ENCODE measurements around the gene BLOC1S6. TPM values are rescaled to one million over a fixed set of nuclear protein-coding genes. Genes with fewer than 3 reads are reported as not detected.

The BLOC1S6 gene
- total RNA-seq, 2 experiments from 2014 or later: 68.5 TPM

DNA sequence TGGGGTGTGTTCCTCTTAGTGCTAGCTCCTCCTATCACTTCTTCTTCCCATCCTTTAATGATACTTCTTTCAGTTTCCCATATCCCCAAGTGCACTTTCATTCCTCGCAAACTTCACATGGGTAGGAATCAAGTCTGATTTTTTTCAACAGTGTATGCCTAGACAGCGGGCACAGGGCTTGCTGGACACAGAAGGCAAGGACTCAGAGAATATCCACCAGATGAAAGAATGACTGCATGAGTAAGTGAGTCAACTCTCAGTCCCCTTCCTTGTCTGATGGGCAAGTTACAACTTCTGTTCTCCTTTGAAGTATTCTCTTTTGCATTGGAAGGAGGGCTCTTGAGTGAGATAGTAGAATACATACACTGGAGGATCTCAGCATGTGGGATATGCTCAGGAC lies 44.6 kb downstream of the BLOC1S6 start:
- Mint-ChIP-seq H3K9me3 (peaks cover 8% of the 10 kb centered on the region), H3K4me3 (no peak overlapping the region), H3K27me3 (no peaks in the 10 kb centered on the region), H3K36me3 (ENCODE audit: low read depth) (peaks cover 11% of the 10 kb centered on the region), H3K27ac (no peak overlapping the region), H3K4me1 (ENCODE audit: low read depth) (peaks cover 20% of the 10 kb centered on the region)
- POLR2A ChIA-PET: no interaction called here
- Histone ChIP-seq H3K27ac (ENCODE audit: low read depth in 1 of 2, low read length in 2 of 2) (no peak overlapping the region), H3K36me3 (ENCODE audit: insufficient read depth, low read length) (no peaks in the 10 kb centered on the region), H3K4me3 (ENCODE audit: low read length) (no peak overlapping the region), H3K27me3 (ENCODE audit: control insufficient read depth in 1 of 2, insufficient read depth in 2 of 2, low read length in 2 of 2) (no peaks in the 10 kb centered on the region), H3K9me3 (ENCODE audit: control insufficient read depth in 1 of 2, insufficient read depth in 1 of 2, low read length in 2 of 2) (peaks cover 9 to 11% of the 10 kb centered on the region in 2 experiments), H3K4me1 (ENCODE audit: insufficient read depth, low read length) (peaks cover 27% of the 10 kb centered on the region)
- intact Hi-C loops (cut with DNase I, micrococcal nuclease): no loop called here
- CTCF ChIA-PET: no interaction called here
- DNase-seq: no peak
- ATAC-seq (ENCODE audit: poor library complexity): no peak
- TF ChIP-seq, protein P1, sequence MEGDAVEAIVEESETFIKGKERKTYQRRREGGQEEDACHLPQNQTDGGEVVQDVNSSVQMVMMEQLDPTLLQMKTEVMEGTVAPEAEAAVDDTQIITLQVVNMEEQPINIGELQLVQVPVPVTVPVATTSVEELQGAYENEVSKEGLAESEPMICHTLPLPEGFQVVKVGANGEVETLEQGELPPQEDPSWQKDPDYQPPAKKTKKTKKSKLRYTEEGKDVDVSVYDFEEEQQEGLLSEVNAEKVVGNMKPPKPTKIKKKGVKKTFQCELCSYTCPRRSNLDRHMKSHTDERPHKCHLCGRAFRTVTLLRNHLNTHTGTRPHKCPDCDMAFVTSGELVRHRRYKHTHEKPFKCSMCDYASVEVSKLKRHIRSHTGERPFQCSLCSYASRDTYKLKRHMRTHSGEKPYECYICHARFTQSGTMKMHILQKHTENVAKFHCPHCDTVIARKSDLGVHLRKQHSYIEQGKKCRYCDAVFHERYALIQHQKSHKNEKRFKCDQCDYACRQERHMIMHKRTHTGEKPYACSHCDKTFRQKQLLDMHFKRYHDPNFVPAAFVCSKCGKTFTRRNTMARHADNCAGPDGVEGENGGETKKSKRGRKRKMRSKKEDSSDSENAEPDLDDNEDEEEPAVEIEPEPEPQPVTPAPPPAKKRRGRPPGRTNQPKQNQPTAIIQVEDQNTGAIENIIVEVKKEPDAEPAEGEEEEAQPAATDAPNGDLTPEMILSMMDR (IDR thresholded peaks at IDR 0.05): no peak

DNA sequence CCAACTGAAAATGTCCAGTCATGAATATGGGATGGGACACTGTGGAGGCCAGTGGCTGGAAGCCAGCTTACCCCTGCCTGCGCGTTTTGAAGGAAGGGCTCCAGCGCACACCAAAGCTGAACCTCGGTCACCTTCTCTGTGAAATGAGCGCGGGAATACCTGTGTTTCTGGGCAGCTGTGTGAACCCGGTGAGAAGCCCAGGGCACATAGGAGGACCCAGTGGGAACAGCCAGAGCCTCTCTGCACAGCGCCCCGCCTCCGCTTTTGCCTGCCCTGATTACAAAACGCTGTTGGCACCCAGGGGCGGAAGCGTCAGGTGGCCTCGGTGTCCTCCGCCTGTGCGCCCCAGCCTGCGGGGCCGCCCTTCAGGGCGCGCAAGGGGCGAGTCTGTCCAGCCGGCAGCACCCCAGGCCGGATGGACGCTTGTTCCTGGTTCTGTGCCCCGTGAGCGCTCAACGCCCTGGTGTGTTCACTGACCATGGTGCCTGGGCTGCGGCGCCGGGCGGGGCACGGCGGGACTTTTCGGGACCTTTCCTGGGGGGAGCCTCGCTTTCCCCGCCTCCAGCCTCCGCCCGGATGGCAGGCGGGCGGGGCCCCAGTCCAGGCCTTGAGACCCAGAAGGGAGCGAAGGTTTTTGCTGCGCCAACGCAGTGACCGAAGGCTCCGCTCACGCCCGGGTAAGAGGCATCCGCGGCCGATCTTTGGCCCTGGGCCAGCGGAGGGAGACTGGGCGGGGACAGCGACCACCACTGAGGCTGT lies 47.4 kb downstream of the BLOC1S6 start, which contains the start of gene SQOR:
Gene SQOR, plus strand, starts transcription at position 598 of the 759 bp plus-strand sequence. CDS start 23,895 bp downstream, outside the sequence.
- Mint-ChIP-seq H3K27me3 (no peaks in the 10 kb centered on the region), H3K36me3 (ENCODE audit: low read depth) (peaks cover 11% of the 10 kb centered on the region), H3K4me1 (ENCODE audit: low read depth) (peaks cover 49% of the 10 kb centered on the region), H3K27ac (peak within 1 kb of the TSS; percentile 81), H3K4me3 (peak within 1 kb of the TSS; percentile 96), H3K9me3 (no peaks in the 10 kb centered on the region)
- peak within 1 kb of the TSS; percentile 59 to 73 for H3K27ac ChIP-seq (ENCODE audit: low read depth in 1 of 2, low read length in 2 of 2)
- no peaks in the 10 kb centered on the region for H3K36me3 ChIP-seq (ENCODE audit: insufficient read depth, low read length)
- peak within 1 kb of the TSS; percentile 98 for H3K4me3 ChIP-seq (ENCODE audit: low read length)
- DNase-seq (peak; percentile 42 to 84 (median 58)), ATAC-seq (ENCODE audit: poor library complexity) (peak; percentile 57)
- intact Hi-C loops (cut with DNase I, micrococcal nuclease): loop anchor here (2.0 to 5.0 kb wide), 2 partner anchors 70 to 73 kb away; no protein-coding TSS in a partner anchor
- peaks cover 51% of the 10 kb centered on the region for H3K4me1 ChIP-seq (ENCODE audit: insufficient read depth, low read length)
- no peaks in the 10 kb centered on the region for H3K27me3 ChIP-seq (ENCODE audit: control insufficient read depth in 1 of 2, insufficient read depth in 2 of 2, low read length in 2 of 2)
- no peaks in the 10 kb centered on the region for H3K9me3 ChIP-seq (ENCODE audit: control insufficient read depth in 1 of 2, insufficient read depth in 1 of 2, low read length in 2 of 2)
- TF ChIP-seq, protein P1 (IDR thresholded peaks at IDR 0.05): no peak
- ChIA-PET CTCF (interaction anchor here (0.9 to 1.4 kb wide), 3 partner anchors 23 to 233 kb away, joined by 3 to 4 read pairs (median 3); a partner anchor contains a TSS), POLR2A (interaction anchor here (0.9 to 3.0 kb wide), 6 partner anchors 13 to 232 kb away, joined by 3 to 30 read pairs (median 4); partner anchors contain the start of gene BLOC1S6)

DNA sequence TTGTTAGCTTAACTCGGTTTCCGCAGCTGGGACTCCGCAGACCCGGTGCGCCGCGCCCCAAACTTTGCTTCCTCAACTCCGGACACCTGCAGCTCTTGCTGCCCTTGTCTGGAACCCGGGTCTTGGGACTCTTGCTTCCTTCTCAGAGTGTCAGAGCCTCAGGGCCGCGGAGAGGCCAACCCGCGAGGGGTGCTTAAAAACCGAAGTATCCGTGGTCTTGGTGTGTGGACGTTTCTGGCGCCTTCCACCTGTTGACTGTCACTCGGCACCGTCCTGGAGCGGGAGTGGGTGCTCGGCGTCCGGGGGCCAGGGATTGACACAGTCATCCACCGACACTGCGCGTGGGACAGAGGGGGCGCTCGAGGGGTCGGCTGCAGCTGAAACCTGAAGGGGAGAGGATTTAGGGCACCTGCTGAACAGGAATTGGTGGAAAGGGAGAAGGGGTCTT lies 48.0 kb downstream of the BLOC1S6 start:
- POLR2A ChIA-PET: interaction anchor here (0.9 to 3.0 kb wide), 5 partner anchors 14 to 232 kb away, joined by 3 to 30 read pairs (median 4); partner anchors contain the start of gene BLOC1S6
- H3K4me3 ChIP-seq (ENCODE audit: low read length): peak overlapping the region; percentile 98
- H3K27ac Mint-ChIP-seq: peak overlapping the region; percentile 81

More for the DNA sequence above, 48.0 kb downstream of the BLOC1S6 start:
- Histone ChIP-seq H3K9me3 (ENCODE audit: control insufficient read depth in 1 of 2, insufficient read depth in 1 of 2, low read length in 2 of 2) (no peaks in the 10 kb centered on the region), H3K4me1 (ENCODE audit: insufficient read depth, low read length) (peaks cover 51% of the 10 kb centered on the region), H3K27me3 (ENCODE audit: control insufficient read depth in 1 of 2, insufficient read depth in 2 of 2, low read length in 2 of 2) (no peaks in the 10 kb centered on the region), H3K27ac (ENCODE audit: low read depth in 1 of 2, low read length in 2 of 2) (peak overlapping the region; percentile 59 to 73), H3K36me3 (ENCODE audit: insufficient read depth, low read length) (peaks cover under 1% of the 10 kb centered on the region)
- CTCF ChIA-PET: interaction anchor here (0.9 to 1.4 kb wide), 3 partner anchors 24 to 233 kb away, joined by 3 to 4 read pairs (median 3); a partner anchor contains a TSS
- Mint-ChIP-seq H3K4me1 (ENCODE audit: low read depth) (peaks cover 54% of the 10 kb centered on the region), H3K36me3 (ENCODE audit: low read depth) (peaks cover 11% of the 10 kb centered on the region), H3K9me3 (no peaks in the 10 kb centered on the region), H3K27me3 (no peaks in the 10 kb centered on the region), H3K4me3 (peak overlapping the region; percentile 96)
- ATAC-seq (ENCODE audit: poor library complexity): peak; percentile 56
- peak; percentile 43 to 79 (median 60) for DNase-seq
- intact Hi-C loops (cut with DNase I, micrococcal nuclease): loop anchor here (2.0 to 5.0 kb wide), 2 partner anchors 70 to 72 kb away; no protein-coding TSS in a partner anchor
- TF ChIP-seq, protein P1 (IDR thresholded peaks at IDR 0.05): peak; percentile 55
